RPMI7951 (cell line): ENCODE measurements around the gene FRMD4B. TPM values are rescaled to one million over a fixed set of nuclear protein-coding genes. Genes with fewer than 3 reads are reported as not detected.

ENCODE experiments used
- DNase-seq: peaks from one replicate; pipeline ENCODE4 v3.0.0-alpha.2; 2012; ENCODE audit warnings: low read depth
- total RNA-seq: library from RNA; depleted of rRNA; stranded (reverse); fragments of >200 nt; shearing (Covaris generic); gene quantifications from 2 replicates; pipeline ENCODE4 v1.2.3, GENCODE V29; 2014

Gene FRMD4B
- total RNA-seq, 1 experiment from 2014 or later: 2.6 TPM

DNA sequence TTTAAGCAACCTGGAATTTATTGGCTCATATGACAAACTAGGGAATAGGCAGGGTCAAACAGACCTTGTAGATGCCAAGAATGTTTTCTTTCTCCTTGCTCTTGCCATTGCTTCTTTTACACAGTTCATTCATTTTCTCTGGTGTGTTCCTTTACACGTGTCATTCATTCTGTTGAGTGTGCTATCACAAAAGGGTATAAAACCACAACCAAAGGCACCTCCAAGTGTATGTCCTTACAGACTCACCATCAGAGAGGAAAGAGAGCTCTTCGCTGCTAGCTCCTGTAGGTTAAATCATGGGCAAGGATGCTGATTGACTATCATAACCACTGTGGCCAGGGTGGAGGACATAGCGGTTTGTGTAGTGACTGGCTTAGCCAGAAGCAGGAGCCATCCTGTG lies 19.2 kb upstream of the FRMD4B start:
- DNase-seq: no peak

DNA sequence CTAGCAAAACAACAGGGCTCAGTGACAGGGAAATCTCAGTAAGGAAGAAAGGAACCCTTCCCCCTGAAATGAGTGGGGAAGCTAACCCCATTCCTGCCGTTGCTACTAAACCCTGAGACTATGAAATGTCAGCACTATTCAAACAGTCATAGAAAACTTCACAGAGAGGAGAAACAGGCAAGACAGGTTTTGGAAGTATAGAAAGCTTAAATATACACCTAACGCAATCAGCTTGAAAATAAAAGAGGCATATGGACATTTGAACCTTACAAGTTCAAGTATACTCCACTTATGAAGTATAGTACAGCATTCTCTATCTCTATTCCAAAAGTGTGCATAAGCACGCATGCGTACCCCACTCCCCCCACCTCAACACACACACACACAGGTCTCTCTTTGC lies 17.6 kb upstream of the FRMD4B start:
- DNase-seq: no peak

DNA sequence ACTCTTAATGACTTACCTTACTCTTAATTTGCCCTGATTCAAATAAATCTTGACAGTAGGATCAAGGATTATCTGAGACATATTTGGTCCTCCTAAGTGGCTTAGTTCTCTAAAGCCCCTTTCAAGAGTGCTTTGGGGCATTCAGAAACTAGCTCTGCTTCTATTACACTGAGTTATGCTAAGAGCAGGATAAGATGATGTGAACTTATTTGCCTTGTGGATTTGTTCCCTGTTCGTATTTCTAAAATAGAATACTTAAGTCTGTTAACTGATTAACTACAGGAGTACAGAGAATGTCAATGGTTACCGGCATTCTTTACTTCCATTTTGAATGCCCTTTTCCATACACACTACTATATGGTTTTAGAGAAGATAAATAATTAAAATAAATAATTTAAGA lies 14.8 kb upstream of the FRMD4B start:
- no peak for DNase-seq

DNA sequence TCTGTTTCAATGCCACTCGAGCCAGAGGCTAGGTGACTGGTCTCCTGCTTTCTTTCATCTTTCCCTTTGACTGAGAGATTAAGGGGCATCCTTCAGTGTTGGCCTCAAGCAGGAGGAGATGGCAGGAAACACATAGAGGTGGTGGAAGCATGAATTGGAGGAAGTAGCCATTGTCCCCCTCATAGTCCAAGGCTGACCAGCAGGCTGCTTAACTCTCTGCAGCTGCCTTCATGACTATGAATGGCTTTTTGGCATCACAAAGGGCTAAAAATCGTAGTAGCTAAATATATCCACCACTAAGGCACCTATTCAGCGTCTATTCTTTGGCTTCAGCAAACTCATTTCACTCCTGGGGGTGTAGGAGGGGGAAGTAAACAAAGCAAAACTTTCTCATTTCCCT lies 7.0 kb upstream of the FRMD4B start:
- DNase-seq: no peak

DNA sequence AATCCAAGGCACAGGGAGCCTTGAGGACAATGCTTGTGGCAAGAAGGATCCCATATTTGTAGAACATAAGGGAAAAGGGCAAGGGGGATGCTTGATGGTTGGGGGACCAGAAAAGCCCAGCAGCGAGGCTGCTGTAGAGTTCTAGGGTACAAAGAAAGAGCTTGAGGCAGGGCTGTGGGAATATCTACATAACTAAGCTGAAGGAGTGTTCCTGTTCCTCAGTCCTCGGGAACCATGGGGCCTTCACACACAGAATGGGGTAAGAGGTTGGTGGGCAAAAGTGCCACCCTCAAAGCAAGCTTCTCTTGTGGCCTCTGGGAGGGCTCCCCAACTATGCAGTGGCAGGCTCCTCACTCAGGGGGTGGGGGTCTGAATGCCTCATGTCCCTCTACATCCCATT lies 6.5 kb upstream of the FRMD4B start:
- no peak for DNase-seq

DNA sequence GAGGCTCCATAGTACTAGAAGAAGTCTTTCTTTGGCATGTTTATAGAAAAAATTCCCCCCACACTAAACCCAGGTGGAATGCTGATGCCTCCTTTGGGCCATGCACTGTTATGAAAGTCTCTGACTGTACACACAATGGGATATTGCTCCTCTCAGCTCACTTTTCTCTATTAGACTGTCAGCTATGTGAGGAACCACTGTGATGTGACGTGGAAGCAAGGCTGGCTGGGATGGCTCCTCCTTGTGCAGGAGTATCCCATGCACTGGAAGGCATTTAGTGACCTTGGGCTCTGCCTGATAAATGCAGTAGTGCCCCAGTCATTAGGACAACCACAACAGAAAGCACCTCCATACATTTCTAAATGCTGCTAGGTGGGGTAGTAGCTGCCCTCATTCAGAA lies 5.7 kb upstream of the FRMD4B start:
- no peak for DNase-seq

DNA sequence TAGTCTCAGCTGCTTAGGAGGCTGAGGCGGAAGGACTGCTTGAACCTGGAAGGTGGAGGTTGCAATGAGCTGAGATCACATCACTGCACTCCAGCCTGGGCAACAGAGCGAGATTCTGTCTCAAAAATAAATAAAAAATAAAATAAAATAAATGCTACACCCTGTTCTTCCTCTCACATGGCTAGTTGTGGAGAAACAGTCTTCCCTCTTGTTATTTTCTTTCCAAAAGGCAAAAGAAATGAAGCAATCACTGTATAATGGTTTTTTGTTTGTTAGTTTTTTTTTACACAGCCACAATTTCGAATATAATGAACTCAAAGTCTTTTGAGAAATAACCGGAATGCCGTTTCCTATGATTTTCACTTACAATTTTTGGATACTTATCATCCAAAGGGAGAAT lies 4.9 kb upstream of the FRMD4B start:
- no peak for DNase-seq

DNA sequence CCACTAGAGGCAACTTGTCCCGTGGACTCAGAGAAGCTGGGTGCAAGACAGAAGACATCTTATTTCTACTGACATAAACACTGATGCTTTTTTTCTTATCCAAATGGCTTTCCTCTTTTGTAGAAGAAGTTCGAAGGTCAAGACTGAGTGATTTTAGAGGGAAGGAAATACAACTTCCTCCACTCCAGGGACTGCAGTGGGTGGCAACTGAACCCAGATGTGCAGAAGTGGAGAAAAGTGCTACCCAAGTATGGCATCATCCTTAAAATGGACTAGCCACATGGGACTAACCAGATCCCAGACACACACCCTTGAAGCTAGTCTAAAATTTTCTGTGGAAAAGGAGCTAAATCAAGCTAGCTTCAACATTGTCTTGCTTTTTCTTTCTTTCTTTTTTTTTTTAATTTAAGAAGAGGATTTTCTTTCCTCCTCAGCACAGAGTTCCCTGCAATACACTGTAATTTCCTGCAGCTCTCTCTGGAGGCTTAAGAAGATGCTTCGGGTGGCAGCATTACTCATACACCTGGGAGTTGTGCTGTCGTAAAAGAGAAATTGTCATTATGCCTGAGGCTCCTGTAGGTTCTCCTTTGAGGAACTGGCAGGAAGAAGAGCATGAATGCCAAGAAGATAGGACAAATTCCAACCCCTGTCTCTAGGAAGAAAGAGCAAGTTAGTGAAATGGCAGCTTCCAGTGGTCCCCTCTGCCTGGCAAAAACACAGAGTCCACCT lies 3.8 kb upstream of the FRMD4B start:
- no peak for DNase-seq

DNA sequence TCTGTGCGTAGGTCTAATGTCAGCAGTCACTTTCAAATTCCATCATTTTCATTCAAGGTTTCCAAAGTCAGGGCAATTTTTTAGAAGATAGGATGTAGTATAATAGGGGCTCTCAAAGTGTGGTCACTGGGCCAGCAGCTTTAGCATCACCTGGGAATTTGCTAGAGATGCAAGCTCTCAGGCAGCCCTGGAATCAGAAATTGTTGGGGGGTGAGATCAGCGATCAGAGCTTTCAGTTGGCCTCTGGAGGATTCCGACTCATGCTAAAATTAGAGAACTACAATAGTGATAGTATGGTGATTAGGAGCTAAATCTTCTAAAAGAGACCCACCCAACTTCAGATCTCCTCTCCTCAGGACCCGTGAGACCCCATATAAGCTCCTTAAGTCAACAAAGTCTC lies 2.4 kb upstream of the FRMD4B start:
- no peak for DNase-seq

DNA sequence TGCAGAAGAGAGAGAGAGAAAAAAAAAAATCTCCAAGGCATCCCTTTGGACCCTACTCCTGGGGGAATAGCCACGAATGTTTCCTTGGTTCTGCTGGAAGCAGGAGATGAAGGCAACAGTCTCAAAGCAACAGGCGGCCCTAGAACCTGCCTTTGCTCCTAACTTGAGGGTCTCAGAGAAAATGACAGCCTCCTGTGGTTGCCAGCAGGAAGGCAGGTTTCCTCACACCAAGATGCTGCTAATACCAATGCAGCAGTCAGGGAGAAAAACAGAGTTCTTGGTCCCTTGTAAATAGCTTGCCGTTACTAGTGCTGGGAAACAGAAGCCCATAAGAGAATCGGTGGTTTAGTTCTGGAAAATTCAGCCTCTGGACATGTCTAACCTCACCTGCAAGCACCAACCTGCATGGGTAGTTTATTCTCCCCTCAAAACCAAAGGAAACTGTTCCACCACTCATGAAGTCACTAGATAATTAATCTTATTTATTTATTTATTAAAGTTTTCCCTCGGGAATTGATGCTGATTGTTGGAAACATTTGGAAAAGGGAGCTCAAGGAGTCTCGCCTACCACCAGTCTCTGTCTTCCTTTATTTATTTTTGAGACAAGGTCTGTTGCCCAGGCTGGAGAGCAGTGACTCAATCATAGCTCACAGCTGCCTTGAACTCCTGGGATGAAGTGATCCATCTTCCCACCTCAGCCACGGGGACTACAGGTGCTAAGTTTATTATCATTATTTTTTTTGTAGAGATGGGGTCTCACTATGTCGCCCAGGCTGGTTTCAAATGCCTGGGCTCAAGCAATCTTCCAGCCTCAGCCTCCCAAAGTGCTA lies 883 bp upstream of the FRMD4B start:
- no peak for DNase-seq

DNA sequence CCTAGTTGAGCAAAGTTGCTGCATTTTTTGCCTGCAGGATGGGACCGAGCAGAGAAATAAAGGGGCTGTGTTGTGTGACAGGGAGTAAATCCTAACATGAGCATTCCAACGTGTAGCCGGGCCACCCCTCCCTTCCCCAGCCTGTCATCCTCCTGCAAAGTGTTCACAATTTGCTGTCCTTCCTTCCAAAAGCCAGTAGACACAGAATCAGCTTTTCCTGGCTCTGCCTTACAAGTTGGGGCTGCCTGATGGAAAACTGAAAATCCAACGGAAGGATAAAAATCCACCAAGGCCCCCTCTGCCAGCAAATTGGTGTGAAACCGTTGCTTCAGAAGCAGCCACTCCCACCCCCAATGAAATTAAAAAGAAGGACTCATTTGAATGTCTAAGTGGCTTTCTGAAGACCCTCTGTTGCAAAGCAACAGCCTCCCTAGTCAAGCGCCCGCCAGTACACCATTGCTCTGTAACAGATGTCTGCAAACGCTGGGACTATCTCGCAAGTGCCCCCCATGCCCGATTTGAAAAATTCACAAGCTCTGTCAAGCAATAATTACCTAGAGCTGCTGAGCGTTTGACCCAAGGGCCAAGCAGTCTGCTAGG lies 665 bp downstream of the FRMD4B start:
- DNase-seq: no peak

DNA sequence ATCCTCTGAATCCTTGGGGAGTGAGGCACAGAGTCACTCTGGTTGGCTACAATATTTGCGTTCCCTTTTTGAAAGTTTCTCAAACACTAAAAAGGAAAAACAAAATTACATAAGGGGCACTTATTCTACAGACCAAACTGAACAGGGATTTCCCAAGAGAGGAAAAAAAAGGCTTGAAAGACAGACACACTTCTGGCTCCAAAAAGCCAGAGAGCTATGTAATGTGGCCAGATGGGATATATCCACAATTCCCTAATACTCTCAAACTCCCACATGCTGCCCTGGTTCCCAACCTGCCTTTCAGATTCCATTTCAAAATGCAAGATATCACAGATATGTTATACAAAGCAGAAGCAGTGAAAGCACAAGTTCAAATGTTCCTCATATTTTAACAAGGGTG lies 1.6 kb downstream of the FRMD4B start:
- DNase-seq: no peak

DNA sequence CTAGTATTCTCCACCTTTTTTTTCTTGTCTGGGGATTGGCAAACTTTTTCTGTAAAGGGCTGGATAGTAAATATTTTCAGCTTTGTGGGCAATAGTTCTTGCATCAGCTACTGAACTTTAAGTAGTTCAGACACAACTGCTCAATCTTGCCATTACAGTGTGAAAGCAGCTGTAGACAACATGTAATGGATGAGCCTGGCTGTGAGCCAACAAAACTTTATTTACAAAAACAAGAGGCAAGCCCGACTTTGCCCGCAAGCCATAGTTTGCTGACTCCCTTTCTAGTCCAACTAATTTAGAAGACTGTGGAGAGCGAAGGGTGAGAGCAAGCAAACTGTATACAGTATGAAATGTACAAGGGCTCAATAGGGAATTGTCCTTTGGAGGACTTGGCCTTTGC lies 6.2 kb downstream of the FRMD4B start:
- no peak for DNase-seq

DNA sequence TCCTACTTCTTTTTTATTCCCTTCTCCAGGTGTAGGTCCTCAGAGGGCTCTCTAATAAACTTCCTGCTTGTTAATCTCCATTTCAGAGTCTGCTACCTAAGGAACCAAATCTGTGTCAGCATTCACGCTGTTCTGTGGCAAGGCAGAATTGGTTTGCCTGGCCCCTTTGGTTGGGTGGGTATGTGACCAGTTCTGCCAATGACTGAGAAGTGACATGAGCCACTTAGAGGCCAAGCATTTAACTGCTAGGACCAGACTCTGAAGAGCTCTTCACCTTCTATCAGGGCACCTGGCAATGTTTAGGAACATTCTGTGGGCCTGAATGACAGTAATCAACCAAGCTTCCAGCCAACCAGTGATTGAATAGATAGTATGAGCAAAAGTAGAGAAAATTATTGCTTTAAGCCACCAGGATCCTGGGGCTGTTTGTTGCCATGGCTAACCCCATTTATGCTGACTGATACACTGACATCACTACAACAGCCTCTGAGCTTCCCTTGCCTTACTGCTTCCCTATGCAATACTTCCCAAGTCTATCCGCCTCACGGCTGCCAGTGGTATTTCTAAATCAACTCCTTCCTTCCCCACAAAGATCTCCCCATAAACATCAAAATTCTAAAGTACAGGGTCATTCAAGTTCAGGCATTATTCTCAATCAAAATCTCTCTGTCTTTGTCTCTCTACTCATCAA lies 7.6 kb downstream of the FRMD4B start:
- DNase-seq: no peak

DNA sequence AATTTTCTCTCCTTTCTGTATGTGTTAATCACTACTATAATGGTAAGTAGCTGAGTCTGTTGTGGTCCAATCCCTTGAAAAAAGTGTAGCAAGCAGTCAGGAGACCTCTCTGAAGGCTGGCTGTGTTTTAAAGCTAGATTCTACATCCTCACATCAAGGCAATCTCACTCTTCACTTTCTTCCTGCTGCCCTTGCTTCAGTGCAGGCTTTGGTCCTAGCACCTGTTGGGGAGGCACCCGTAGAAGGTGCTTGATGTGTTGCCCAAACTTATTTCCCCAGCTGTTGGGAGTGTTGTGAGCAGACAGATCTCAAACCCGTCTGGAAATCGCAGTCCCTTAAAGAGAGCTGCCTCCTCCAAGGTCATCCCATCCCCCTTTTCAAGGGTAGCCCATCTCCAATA lies 8.6 kb downstream of the FRMD4B start:
- no peak for DNase-seq

DNA sequence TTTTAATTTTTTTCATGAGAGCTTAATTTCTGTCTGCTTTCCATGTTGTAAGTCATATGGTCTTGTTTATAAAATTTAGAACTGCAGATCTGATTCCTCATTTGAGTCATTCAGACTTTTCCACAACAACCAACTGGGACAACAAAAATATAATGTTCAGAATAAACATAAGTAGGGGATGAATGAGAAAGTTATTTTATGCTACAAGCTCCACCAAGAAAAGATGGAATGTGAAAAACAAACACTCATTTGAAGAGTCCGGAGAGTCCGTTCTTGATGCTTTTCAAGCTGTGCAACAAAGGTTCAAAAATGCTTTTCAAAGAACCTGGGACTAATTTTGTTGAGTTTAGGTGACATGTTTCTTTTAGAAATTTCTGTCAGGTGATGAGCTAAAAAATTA lies 9.2 kb downstream of the FRMD4B start:
- DNase-seq: no peak

DNA sequence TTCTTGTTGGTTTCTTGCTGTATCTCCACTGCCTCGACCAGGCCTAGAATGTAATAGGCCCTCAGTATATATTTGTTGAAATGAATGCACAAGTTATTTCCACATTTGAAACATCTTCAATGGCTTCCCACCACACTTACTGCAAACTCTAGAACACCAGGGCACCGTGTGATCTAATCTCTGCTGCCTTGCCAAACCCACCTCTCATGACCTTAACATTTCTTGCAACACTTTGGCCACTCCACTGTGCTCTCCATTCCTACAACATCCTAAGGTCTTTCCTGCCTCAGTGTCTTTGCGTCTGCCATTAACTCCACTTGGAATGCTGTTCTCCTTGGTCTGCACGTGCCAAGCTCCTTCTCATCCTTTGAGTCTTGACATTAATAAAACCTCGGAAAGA lies 14.1 kb downstream of the FRMD4B start:
- DNase-seq: no peak

DNA sequence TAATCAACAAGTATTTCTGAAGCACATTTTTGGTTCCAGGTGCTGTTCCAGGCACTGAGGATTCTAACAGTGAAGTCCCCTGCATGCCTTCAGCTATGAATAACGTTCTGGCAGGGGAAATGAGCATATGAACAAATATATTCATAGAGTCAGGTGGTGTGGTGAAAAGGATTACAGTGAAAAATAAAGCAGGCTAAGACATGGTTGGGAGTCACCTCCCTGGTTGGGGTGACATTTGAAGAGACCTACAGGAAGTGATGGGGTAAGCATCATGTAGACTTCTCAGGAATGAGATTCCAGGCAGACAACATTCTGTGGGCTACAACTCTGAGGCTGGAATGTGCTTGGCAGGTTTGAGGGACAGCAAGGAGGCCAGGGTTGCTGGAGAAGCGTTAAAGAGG lies 15.0 kb downstream of the FRMD4B start:
- DNase-seq: no peak

DNA sequence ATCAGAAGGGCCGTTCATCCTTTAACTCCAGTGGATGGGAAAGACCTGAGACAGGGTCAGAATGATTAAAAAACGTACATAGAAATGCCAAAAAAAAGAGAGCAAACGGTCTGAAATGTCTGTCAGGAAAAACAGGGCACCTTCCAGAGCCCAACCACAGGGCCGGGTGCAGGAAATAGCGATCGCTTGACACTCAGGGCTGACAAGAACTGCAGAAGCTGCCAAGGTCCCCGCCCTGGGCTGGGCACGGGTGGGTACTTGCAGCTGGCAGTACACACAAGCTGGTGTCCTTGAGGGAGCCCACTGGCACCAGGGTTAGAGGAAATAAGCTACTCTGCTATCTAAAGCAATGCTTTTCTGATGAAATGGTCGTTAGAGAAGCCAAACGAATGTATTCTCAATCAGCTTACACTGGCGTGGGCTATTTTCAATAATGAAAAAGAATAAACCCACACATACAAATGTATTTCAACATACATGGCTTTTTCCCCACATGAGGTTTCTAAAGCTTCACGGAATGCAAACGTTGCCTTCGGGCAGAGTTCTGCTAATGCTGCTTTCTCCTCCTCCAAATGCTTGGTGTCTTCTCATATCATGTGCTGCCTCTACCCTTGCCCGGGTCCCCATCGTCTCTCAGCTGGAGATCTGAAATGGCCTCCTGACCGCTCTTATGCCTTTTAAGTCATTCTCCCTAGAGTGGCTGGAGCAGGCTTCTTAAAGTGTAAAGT lies 15.6 kb downstream of the FRMD4B start:
- peak; percentile 56 for DNase-seq

DNA sequence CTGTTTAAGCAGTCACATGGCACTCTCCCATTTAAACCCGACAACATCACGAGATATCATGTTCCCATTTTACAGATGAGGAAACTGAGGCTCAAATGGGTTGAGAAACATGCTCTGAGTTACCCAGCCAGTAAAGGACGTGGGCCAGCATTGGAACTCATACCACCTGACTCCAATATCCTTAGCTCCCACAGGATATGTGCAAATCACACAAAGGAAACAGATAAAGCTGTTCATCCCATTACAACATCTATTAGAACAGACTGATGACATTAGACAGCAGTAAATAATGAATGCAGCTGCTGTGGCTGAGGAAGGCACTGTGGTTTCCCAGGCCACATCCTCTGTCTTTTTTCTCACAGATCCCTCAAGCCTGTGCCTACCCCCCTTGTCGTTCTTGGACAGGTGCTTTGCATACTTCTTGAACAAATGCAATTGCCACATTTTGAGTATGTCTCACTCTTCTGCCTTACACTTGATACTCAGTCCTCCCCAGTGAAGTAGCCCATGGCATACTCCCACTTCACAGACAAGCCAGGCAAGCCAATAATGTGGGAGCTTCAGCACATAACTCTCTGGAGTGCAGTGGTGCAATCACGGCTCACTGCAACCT lies 17.7 kb downstream of the FRMD4B start:
- peak; percentile 58 for DNase-seq

DNA sequence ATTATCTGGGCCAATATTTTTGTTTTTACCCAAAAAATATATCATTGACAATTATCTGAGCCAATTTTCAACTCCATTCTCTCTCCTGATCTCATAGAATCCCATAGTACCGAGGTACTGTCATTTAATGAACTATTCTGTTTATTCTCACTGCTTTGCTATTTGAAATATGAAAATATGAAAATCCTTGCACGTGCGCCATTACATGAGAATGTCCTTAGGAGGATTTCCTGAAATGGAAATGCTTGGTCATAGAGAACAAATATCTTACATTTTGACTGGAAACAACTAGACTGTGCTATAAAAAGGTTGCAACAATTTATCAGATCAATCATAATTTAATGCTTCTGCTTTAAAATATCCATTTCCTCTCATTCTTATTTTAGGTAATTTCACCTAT lies 18.3 kb downstream of the FRMD4B start:
- DNase-seq: no peak
